H4 (cell line): ENCODE measurements around the gene LIN7B. TPM values are rescaled to one million over a fixed set of nuclear protein-coding genes. Genes with fewer than 3 reads are reported as not detected.

Experiments used
- DNase-seq: peaks from one replicate; pipeline ENCODE4 v3.0.0-alpha.2; 2015; ENCODE audit warnings: low spot score
- total RNA-seq: library from RNA; depleted of rRNA; stranded (reverse); fragments of >200 nt; shearing (Covaris generic); gene quantifications from 2 replicates; pipeline ENCODE4 v1.2.3, GENCODE V29; 2014; rRNA removed

The LIN7B gene, protein sequence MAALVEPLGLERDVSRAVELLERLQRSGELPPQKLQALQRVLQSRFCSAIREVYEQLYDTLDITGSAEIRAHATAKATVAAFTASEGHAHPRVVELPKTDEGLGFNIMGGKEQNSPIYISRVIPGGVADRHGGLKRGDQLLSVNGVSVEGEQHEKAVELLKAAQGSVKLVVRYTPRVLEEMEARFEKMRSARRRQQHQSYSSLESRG
- 4.1 and 15.2 TPM in 2 replicates for total RNA-seq

GRCh38 chr19:49113762-49114629 lies at the start of gene LIN7B:
Gene LIN7B, plus strand, starts transcription at chr19:49114370. Its CDS starts 35 bp downstream, at chr19:49114405.
- peak; percentile 46 for DNase-seq

DNA sequence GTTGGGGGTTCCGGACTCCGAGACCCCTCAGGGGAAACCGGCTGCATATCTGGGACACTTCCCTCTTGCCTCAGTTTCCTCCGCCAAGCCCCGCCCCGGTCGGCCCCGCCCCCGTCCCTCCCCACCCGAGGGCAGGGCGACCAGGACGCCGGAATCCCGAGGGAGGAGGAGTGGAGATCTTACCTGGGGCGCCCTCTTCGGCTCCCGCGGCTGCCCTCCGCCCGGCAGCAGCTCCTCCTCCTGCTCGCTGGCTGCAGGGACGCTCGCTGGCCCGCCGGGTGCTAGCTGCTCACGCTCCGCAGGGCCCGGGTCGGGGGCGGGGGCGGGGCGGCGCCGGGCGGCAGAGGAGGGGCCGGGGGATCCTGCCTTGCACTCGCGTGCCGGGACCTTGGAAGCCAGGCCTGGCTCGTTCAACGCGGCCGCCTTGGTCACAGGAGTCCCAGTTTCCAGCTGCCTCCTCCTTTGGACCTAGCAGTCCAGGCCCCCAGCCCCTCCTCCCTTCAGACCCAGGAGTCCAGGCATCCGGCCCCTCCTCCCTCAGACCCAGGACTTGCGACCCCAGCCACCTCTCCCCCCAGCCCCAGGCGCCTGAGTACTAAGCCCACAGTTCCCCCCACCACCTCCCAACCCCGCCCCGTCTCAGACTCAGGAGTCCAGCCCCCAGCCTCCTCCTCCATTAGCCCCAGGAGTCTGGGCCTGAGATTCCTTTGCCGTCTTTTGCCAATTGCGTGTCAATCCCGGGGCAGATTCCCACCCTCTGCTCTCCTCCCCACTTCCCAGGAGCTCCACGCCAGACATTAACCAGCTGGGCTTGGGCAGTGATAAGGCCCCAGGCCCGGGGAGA lies 49.2 kb upstream of the LIN7B start, which contains the start of gene NTF4:
NTF4 (minus strand) TSS at position 51 of the 844 bp plus-strand sequence. CDS start 2,821 bp downstream, outside the sequence.
- DNase-seq, result no peak

DNA sequence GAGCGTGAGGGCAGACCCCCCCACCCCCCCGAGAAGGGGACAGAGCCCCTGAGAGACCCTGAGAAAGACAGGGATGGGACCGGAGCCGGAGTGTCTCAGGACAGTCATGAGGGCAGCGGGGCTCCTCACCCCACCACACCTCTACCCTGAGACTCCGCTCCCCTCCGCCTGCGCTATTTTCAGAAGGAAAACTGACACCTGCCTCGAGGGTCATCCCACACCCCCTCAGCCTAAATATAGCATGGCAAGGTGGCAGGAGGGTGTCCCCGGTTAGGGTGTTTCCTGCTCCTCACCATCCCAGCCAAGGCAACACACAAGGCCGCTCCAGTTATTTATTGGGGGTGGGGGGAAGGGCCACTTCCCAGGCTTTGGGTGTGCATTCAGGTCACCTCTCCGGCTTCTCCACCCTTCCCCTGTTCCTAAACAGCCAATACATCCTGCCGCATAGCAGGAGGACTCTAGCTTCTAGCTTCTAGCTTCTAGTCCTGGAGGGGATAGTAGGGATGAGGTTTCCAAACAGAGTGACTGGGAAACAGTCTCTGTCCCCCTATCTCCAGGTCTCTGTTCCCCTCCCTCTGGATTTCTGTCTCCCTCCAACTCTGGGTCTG lies 48.2 kb upstream of the LIN7B start:
- DNase-seq, result no peak

DNA sequence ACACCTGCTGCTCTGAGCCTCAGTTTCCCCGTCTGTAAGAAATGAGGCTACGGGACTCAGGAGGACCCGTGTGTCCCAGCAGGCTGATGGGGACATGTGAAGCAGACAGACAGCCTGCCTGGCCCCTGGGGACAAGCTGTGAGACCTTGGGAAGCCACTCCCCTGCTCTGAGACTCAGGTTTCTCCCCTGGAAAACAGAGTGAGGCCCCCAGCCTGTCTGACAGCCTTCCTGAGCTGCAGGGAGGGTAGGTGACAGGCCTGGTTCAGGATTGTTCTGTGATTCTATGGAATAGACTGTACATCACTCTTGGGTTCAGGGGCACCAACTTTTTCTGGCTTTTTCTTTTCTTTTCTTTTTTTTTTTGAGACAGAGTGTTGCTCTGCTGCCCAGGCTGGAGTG lies 46.6 kb upstream of the LIN7B start:
- DNase-seq, result no peak

GRCh38 chr19:49069026-49069425 lies 45.1 kb upstream of the LIN7B start:
- no peak for DNase-seq

DNA sequence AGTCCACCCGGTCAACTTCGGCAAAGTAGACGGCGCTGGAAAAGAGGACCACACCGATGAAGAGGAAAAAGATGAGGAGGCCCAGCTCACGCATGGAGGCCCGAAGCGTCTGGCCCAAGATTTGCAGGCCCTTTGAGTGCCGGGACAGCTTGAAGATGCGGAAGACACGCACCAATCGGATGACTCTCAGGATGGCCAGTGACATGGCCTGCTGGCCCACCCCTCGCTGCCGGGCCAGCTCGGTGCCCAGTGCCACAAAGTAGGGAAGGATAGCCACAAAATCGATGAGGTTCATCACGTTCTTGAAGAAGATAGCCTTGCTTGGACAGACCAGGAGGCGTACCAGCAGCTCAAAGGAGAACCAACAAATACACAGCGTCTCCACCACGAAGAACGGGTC lies 43.8 kb upstream of the LIN7B start:
- no peak for DNase-seq

DNA sequence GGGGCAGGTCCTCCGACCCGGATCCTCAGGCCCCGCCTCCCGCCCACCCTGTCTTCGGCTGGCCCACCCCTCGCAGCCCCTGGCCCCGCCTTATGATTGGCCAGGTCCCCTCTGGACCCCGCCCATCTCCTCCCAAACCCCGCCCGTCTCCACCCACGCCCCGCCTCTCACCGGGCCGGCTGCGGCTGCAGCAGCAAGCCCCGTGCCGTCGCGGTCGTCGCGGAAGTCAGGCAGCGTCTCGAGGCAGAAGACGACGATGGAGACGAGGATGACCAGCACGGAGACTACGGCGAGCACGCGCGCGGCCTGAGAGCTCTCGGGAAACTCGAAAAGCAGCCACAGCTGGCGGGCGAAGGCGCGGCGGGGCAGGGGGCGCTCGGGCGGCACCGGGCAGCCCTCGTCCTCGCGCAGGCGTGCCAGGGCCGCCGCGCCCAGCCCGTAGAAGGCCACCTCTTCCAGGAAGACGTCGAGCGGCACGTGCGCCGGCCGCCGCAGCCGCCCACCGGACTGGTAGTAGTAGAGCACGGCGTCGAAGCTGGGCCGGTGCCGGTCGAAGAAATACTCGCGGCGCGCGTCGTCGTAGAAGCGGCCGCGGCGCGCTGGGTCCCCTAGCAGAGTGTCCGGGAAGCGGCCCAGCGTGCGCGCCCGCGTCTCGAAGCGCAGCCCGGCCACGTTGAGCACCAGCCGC lies 42.2 kb upstream of the LIN7B start:
- no peak for DNase-seq

DNA sequence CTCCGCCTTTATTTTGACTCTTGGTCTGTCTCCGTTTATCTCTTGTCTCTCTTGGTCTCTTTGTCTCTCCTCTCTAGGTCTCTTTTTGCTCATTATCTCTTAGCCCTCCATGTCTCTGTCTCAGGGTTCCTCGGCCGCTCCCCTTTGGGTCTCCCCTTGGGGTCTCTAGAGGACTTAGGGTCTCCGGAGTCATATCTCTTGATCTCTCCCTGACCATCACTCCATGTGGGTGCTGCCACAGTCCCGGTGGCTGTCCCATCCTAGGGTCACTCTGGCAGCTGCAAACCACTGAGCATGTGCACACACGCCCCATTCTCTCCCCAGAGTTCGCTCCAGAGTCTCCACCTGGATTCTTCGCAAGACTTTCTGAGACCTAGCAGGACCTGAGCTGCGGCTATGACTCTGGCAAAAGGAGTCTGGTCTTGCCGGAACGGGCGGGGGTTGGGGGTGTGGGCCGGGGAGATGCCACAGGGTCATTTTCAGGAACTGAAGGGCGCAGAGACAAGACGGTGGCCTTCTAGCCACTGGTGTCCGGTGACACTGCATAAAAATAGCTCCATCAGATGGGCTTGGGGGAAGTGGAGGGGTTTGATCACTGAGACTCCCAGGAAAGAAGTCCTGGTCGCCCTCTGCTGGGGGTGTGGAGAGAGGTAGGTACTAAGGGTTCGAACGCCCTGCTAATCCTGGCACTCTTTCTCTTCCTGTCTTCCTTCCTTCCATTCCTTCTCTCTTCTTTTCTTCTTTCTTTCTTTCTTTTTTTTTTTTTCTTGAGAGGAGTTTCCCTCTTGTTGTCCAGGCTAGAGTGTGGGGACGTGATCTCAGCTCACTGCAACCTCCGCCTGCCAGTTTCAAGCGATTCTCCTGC lies 40.4 kb upstream of the LIN7B start:
- peak; percentile 58 for DNase-seq

DNA sequence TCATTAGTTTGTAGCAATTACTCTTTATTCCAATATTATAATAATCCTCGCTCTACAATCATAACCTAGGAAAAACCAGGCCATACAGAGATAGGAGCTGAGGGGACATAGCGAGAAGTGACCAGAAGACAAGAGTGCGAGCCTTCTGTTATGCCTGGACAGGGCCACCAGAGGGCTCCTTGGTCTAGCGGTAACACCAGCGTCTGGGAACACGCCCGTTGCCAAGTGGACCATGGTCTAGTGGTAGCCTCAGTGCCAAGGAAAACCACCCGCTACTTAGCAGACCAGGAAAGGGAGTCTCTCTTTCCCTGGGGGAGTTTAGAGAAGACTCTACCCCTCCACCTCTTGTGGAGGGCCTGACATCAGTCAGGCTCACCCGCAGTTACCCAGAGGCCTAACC lies 39.3 kb upstream of the LIN7B start:
- peak; percentile 67 for DNase-seq

DNA sequence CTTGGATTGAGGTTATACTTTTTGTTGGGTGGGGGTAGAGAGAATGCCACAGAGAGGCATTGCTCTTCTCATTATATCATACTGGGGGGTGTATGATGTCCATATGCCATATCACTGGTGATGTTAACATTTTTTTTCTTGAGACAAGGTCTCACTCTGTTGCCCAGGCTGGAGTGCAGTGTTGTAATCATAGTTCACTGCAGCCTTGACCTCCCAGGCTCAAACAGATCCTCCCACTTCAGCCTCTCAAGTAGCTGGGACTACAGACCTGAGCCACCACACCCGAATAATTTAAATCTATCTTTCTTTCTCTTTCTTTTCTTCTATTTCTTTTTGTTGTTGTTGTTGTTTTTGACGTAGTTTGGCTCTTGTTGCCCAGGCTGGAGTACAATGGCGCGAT lies 33.8 kb upstream of the LIN7B start:
- DNase-seq, result no peak

DNA sequence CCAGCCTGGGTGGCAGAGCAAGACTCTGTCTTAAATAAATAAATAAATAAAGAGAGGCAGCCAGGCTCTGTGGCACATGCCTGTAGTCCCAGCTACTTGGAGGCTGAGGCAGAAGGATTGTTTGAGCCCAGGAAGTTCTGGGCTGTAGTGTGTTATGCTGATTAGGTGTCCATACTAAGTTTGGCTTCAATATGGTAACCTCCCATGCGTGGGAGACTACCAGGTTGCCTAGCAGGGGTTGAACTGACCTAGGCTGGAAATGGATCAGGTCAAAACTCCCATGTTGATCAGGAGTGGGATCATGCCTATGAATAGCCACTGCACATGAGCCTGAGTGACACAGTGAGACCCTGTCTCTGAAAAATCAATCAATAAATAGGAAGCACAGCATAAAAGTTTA lies 32.9 kb upstream of the LIN7B start:
- DNase-seq, result no peak

DNA sequence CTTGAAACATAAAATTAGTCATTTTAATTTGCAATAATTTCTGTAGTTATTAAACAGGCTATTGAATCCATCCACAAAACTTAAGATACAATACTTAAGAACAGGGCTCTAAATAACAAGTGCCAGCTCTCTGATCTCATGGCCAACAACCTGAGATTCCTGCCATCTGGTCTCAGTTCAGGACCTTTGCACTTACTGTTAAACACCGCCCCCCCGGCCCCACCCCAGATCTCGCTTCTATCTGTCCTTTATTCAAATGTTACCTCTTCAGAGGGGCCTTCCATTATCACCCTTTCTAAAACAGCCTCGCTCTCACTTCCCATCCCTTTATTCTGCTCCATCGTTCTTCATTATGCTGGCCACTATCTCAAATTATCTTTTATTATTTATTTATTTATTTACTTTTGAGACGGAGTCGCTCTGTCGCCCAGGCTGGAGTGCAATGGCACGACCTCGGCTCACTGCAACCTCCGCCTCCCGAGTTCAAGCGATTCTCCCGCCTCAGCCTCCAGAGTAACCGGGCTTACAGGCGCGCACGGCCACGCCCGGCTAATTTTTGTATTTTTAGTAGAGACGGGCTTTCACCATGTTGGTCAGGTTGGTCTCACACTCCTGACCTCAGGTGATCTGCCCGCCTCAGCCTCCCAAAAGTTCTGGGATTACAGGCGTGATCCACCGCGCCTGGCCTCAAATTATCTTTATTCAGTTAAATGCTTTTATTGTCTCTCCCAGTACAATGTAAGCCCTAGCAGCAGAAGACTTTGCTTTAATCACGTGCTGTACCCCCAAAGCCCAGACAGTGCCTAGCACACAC lies 29.8 kb upstream of the LIN7B start:
- DNase-seq, result no peak

DNA sequence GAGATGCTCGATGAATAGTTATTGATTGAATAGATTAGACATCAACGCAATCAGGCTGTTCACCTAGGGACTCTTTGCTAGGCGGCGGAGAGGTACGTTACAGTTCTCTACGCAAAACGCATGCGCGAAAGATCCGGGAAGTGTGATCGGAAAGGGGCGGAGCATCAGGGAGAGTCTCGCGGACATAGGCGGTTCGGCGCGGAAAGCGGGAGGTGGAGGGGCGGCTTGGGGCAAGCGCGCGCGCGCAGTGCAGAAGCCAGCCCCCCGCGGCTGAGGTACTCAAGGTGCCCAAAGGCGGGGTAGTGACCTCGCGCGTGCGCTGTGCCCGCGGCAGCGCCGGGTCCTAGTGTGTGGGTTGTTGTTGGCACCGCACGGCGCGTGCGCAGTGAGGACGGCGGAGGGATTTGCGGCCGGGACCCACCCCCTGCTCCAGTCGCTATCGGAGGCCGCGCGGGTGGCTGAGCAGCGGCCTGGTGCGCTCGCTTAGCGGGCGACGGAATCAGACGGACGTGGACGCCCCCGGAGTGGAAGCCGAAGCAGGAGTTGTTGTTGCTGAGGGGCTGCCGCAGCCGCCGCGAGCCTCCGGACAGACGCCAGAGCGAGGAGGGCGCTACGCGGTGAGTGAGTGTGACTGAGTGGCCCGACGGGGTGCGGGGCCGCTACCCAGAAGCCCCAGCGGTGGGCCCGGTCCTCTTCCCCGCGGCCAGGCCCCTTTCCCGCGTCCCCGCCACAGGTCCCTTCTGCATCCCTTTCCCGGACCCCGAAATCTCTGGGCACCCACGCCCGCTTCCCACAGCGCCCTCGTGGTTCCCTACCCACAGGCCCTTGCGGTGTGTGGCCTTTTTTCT lies 28.9 kb upstream of the LIN7B start, which contains the start of gene SNRNP70:
SNRNP70 (plus strand) TSS at position 432 of the 848 bp plus-strand sequence. CDS start 964 bp downstream, outside the sequence.
- DNase-seq, result peak; percentile 99

DNA sequence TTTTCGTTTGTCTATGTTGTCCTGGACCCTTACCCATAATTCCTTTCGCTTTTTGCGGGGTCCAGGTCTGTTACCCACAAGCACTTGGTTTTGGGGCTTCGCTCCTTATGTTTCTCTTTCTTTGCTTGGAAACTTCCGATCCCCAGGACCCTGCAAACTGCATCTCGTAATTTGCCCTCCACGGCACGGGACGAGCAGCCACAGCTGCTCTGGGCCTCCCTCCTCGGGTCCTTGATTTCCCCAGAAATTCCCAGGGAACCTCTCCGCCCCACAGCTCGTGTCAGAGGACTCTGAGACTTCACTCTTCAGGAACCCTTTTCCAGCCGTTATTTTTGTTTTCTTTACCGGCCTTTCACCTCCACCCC lies 28.3 kb upstream of the LIN7B start:
- no peak for DNase-seq

DNA sequence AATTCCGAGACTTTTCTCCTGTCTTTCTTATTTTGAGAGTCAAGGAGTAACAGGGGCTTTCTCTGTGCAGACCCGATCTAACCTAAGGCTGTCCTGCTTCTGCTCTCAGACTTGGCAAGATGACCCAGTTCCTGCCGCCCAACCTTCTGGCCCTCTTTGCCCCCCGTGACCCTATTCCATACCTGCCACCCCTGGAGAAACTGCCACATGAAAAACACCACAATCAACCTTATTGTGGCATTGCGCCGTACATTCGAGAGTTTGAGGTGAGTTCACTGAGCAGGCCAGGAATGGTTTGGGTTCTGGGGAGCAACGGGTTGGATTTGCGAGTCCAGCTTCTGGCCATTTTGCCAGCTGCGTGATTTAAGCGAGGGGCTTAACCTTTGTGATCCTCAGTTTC lies 27.9 kb upstream of the LIN7B start:
- no peak for DNase-seq

DNA sequence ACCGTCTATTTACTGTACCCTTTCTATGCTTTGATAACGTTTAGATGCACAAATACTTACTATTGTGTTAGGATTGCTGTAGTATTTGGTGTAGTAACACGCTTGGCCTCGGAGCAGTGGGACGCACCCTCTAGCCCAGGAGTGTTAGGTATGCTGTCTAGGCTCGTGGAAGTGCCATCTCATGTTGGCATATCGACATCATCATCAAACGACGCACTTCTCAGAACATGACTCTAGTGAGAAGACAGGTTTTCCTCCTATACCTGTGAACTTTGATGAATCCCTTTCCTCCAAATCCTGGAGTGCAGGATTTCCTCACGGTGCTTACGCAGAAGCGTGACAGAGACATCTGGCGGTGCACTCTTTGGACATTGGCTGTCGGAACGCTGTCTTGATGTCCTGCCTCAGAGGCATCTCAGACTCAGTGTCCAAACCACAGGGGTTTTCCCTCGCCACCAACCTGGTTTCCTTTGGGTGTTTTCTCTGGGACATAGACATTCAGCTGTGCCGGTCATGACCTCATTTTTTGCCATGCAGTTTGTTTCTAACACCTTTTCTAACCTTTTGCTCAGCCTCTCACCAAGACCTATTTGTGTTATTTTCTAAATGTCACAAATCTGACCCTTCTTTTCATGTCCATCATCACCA lies 22.7 kb upstream of the LIN7B start:
- DNase-seq, result no peak

- DNase-seq, result no peak
Observed at GRCh38 chr19:49092686-49093085, 21.5 kb upstream of the LIN7B start.
